Measurements from ENCODE around the gene ARSI. TPM values are rescaled to one million over a fixed set of nuclear protein-coding genes. Genes with fewer than 3 reads are reported as not detected.
A peak's percentile ranks its signal among the peaks of the same experiment; 100 is the strongest.
"Not testable (repeated sequence)": the region's sequence is repeated elsewhere in the genome, so short reads cannot be mapped to it uniquely, and the experiment has no call there.

ARSI gene
- total RNA-seq, 1 donor from 2014 or later = 0.65 TPM

DNA sequence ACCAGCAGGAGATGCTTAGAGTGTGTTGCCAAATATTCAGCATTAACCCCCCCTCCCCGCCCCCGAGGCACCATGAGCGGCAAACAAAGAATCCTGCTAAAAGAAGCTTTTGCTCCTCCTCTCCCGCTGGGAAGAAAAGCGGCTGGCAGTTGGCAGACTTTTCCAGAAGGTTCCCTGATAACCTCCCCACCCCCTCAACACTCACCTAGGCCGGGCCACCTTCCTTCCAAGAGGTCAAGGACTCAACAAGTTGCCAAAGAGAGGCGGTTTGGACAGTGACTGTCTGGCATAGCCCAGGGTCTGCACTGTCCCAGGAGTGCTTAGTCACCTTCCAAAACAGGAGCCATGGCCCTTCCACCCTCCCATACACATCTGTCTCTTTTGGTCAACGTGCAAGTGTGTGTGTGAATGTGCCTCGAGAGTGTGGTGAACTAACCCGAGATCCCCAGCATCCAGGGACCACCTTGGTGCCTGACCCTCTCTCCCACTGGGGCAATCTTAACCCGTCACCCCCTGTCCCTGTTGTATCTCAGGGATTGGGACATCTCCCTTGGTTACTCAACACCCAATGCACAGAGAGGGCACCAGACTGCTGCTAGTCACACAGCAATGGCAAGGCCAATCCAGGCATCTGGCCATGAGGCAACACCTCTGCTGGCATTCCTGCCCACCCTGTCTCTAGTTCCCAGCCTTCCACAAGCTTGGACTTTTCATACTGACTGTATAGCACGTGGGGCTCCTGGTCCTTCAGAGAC, 32.0 kb downstream of the ARSI start:
- DNase-seq (ENCODE audit: low spot score) = no peak

DNA sequence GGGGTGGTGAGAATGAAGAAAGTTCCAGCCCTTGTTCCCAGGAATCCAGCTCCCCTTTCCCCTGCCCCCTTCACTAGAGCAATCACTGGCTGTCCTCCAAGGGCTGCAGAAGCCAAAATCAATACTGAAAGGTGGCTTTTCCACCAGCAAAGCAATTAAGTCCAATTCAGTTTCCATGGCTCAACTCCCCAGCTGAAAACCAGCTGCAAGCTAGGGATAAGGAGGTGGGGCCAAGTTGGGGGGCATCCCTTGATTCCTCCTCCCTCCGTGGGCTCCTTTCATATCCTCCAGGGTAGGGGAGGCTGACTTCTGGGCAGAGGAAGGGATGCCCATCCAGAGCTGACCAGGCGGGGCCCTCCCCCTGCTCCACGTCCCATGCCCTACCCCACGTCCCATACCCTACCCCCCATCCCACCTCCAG, 35.8 kb downstream of the ARSI start:
- no peak for DNase-seq (ENCODE audit: low spot score)

DNA sequence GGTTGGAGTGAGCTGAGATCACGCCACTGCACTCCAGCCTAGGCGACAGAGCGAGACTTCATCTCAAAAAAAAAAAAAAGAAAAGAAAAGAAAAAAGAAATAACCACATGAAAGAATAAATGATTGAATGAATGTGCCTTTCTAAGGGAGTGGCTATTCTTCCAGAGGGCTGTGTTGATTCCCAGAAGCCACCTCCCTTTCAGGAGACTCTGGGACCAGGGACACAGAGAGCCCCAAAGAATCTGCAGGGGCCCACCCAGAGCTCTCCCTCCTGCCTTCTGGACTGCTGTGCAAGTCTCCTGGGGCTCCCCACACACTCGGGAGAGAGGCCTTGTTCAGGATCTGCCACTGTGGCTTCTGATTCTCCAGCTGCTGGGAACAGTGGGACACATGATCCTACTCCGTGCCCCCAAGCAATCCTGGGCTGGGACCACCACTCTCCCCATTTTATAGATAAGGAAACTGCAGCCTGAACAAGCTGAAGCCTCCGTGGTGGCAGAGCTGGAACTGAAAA, 36.8 kb downstream of the ARSI start:
- DNase-seq (ENCODE audit: low spot score) = no peak

DNA sequence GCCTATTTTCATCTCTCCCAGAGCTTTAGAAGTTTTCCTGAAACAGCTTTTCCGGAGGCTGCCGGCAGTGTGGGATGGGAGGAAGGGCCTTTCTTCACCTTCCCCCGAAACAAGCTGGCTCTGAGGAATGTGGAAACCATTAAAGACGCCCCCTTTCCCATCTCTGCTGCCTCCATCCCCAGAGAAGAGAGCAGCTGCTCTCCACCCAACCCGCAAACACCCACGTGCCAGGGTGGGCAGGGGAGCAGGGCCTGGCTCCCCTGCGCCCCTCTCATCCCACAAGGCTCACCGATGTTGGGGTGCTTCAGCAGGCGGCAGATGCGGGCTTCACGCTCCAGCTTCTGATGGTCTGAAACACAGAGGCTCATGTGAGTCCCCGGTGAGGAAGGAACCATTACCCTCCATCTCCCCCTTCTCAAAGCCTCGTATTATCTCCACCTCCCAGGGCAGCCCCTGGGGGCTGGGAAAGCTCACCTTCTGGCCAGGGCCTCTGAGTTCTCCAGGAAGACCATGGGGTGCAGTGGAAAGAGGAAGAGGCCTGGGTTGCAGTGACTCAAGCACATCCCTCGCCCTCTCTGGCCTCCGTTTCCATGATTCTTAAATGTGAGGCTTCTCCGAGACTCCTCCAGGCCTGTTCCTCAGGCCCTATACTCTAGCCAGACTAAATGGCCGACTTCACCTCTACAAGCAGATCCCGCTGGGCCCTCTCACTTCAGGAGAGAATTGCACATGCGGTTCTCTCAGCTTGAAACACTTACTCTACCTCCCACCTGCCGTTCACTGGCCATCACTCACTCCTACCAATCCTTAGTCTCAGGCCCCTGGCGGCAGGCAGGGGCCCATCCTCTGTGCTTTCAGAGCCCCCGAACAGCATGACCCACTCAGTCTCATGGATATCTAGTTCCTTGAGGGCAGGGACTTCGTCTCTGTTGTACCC, 37.8 kb downstream of the ARSI start:
- no peak for DNase-seq (ENCODE audit: low spot score)

DNA sequence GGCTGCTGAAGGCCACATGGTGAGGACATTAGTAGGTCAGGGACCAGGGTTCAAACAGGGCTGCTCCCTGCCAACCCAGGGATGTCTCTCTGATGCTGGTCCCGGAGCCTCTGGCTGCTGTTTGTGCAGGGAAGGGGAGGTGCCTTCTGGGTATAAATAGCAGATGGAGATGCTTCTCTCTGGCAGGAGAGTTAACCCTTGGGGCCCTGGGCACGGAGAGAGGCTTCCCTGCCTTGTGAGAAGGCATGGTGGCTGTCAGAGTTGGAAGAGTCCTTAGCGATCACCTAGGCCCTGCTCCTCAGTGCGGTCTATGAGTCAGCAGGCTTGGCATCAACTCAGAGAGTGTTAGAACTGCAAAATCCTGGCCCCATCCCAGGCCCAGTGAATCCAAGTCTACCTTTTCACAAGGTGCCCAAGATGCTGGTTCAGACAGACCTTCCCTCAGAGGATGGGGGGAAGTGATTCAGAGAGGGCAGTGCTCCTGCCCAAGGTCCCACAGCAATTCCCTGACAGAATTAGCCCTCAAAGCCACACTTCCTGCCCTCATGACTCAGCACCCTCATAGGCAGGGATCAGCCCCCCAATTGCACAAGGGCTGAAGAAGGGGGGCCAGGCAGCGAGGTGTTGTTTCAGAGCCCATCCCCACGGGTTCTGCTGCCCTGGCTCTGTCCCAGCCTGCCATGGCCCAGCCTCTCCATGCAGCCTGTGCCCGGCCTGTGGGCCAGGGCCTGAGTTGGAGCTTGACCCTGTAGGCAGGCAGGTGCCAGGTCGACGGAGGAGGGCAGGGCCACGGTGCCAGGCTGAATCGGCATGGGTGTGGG, 38.7 kb downstream of the ARSI start:
- peak; percentile 58 for DNase-seq (ENCODE audit: low spot score)

DNA sequence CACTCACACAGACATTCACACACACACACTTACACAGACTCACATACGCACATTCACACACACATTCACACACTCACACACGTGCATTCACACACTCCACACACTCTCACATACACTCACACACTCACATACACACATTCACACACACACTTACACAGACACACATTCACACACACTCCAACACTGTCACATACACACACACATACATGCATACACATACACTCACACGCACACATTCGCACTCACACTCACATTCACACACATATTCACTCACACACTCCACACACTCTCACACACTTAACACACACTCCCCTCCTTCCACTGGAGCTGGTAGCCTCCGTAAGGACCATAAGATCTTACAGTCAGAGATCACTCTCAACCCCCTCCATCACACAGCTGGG, 39.3 kb downstream of the ARSI start:
- DNase-seq (ENCODE audit: low spot score) = no peak

DNA sequence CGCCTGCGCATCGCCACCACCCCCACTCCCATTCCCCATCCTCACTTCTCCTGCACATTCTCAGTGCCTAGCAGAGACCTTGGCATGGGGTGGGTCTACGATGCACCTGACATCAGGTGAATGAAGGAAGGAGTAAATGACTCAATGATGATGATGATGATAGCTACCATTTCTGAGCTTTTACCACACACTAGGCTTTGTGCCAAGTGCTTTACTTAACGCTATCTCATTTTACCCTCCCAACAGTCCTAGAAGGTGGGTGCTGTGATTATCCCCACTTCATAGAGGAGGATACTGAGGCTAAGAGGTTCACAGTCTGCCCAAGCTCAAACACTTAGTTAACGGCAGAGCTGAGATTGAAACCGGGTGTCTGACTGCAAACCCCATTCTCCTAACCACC, 40.2 kb downstream of the ARSI start:
- DNase-seq (ENCODE audit: low spot score) = no peak

DNA sequence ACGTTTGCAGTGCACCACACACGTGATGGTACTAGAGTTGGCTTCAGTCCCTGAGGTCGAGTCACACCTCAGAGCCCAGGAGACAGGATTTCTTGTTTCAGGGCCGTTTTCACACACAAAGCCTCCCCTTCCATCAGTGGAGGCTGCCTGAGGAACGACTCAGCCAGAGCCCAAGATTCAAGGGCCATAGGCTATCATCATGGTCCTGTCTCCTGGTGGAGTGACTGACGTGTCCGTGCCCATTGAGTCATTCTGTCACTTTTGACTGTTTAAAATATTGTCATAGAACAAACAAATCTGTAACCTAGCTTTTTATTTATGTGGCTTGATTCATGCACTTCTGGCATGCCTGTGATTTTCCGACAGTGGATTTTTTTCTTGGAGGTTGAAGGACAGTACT, 41.5 kb downstream of the ARSI start:
- no peak for DNase-seq (ENCODE audit: low spot score)

DNA sequence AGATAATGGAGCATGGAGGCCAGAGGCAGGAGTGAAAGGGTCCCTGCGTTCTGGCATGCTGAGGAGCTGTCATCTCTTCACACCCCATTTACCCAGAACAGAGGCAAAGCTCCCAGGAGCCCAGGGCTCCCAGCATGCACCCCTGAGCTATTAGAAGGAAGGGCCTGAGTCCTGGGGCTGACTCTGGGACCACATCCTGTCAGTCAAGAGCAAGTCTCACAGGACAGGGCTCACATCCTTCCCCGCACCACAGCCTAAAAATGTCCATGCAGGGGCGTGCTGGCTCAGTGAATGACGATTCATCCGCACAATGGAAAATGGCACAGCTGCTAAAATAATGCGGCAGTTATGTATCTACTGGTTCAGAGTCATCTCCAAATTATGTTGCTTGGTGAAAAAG, 44.6 kb downstream of the ARSI start:
- no peak for DNase-seq (ENCODE audit: low spot score)

DNA sequence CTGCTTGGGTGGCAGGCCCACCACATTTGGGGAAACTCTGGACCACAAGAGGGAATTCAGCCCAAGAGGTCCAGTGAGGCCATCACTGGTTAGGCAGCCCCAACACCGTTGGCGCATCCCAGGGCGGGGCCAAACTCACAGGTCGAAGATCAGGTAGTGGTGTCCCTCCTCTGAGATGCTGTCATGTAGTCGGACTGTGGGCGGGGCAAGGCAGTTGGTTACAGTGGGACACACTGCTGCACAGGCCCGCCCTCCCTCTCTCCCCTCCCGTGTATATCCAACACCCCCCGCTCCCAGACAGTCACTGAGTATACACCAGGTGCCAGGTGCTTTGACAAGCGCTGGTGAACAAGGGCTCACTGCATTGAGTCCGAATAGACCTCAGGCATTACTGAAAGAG, 45.3 kb downstream of the ARSI start:
- no peak for DNase-seq (ENCODE audit: low spot score)

DNA sequence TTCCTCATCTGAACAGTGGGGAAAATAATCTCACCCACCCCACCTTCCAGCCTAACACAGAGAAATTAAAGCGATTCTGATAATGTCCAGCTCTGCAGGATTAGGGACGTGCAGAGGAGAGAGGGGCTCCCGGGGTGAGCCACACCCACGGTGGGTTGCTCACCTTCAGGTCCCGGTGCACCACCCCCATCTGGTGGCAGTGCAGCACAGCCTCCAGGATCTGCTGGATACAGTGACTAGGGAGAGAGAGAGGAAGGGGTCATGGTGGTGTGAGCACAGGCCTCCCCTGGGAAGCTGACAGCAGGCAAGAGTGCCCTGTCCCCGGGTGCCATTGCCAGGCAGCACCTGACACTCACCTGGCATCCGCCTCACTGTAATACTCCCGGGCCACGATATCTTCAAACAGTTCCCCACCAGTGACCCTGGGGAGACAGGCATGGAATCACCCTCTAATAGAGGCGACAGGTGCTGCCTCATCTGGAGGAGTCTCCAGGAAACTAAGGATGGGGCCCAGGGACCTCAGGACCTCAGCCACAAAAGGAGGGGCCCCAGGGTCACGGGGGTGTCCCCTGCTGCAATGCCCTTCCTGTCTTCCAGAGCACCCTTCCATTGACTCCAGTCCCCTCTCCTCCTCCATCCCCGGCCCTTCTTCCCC, 46.2 kb downstream of the ARSI start:
- DNase-seq (ENCODE audit: low spot score) = no peak

DNA sequence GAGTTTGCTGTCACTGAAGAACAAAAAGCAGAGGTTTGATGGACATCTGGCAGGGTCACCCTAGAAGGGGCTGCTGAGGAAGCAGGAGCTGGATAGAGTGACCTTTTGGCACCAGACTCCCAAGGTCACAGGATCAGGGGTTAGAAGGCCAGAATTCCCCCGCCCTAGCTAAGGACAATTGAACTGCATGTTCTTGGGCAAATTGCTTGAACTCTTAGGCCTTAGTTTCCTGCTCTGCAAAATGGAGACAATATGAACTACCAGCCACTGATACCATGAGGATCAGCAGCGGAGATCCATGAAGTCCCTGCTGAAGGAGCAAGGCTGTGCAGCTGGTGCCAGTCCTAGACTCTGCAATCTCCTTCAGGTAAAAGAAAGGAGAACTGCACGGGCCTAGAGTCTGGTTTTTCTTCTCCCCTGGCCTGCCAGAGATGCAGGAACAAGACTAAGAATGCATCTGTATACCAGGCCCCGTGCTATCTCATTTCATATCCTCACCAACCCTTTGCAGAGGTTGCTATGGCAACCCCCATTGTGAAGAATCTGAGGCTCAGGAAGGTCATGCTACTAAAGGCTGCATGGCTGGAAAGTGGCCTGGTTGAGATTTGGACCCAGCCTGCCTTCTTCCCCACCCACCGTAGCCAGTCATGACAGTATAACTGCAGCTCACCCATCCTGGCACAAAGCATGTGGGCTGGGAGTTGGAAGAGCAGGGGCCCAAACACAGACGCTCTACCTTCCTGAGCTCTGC, 46.9 kb downstream of the ARSI start:
- no peak for DNase-seq (ENCODE audit: low spot score)

DNA sequence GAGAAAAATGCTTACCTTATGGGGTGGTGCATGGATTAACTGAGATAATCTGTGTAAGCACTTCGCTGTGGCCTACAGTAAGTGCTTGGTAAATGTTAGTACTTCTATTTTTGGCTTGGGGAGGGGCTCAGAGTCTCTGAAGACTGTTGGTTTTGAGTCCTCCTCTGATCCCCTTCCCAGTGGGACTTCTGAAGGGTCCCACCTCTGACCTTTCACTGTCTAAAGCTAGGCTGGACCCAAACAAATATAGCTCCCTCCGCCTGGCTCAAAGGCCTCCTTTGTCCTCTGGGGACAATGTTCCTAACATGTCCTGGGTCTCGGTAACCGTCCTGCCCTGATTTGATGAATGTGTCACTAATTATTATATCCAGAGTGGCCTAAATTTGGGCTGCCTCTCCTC, 47.9 kb downstream of the ARSI start:
- DNase-seq (ENCODE audit: low spot score) = no peak

DNA sequence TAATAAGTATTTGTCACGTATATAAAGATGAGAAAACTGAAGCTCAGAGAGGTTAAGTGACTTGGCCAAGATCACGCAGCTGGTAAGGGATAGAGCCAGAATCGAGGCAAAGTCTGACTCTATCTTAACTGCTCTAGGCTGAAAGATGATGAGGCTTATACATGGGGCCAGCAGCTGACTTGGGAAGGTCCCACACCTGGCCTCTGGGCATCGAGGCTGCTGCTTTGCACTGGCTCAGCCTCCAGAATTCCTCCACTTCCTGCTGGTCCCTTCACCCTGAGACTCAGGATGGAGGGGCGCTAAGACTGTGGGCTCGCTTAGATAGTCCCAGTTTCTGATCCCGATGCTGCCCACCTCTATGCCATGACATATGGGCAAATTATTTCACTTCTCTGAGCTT, 48.3 kb downstream of the ARSI start:
- no peak for DNase-seq (ENCODE audit: low spot score)

DNA sequence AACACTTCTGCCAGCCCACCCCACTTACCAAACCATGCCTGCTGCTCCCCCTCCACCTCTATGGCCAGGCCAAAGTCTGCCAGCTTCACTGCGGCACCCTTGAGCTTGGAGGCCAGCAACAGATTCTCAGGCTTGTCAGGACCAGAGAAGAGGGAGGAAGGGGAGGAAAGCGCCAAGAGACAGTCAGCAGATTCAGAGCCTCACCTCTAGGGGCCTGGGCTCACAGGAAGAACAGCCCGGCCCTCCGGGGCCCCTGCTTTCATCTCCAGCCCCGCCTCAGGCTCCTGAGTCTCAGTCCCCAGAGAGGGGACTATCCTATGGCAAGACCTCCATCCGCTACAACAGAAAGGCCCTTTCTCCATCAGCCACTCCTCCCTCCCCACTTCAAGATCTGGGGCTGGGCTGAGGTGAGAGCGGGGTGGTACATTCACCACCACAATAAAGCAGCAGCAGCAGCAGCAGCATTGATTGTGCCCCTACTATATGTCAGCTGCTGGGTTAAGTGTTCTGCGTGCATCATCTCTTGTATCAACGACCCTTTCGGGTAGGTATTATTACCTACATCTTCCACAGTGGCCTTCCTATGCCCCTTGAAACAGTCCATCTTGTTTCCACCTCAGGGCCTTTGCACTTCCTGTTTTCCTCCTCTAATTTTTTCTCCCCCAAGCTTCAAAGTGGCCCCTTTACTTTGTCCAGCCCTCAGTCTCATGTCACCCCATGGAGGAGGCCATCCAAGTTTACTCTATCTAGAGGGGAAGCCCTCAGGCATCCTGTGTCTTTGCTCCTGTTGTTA, 49.1 kb downstream of the ARSI start:
- no peak for DNase-seq (ENCODE audit: low spot score)

DNA sequence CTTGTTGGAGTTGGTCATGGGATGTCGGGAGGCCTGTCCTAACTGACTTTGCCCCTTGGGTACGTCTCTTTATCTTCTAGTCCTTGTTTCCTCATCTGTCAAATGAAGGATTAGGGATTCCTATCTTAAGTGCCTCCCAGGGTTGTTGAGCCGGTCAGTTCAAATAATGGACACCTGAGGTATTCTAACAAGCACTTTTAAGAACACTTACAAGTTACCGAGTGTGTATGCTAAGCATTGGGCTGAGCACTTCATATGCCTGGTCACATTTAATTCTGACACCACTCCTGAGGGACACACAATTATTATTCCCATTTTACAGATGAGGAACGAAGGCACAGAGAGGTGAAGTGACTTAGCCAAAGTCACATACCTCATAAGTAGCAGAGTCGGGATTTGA, 50.2 kb downstream of the ARSI start:
- DNase-seq (ENCODE audit: low spot score) = no peak

DNA sequence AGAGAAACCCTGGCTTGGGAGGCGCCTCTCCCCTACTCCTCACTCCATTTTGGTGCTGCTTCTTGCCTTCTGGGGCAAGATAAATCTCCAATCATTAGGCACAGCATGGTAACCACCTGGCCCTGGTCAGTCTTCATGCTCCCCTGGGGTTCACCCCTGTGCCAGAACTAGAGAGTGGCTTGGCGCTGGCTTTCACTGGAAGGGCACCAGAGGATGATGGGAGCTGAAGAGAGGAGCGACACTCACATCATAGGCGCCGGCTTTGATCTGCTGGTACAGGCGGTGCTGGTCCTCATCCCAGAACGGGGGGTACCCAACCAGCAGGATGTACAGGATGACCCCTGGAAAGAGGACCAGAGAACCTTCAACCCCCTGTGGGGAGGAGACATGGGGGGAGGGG, 51.2 kb downstream of the ARSI start:
- DNase-seq (ENCODE audit: low spot score) = no peak

DNA sequence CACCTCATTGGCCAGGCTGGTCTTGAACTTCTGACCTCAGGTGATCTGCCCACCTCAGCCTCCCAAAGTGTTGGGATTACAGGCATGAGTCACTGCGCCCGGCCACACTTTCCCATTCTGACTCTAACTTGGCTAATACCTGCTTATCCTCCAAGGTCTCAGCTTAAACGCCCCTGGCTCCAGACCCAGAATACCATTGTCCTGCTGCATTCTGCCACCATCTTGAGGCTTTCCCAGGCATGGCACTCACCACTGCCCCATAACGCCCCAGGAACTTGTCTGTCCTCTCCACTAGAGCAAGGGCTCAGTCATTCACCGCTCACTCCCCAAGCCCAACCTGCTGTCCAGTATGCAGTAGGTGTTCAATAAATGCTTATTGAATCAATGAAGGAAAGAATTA, 53.0 kb downstream of the ARSI start:
- DNase-seq (ENCODE audit: low spot score) = no peak

DNA sequence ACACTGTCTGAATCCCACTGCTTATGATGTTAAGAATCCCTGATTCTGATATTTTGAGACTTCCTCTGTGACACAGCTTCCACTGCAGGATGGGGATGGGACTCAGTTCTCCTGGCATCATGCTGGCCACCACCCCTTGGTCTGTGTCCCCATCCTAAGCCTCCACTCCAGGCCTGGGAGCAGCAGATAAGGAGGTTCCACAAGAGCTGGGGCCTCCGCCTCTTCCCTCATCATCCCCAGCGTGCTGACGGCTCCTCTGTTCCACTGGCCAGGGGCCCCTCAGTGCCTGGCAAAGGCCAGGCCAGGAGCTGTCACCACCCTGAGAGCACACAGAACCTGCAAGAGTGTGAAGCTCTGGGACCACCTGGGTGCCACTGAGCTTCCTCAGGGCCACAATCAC, 53.8 kb downstream of the ARSI start:
- no peak for DNase-seq (ENCODE audit: low spot score)

DNA sequence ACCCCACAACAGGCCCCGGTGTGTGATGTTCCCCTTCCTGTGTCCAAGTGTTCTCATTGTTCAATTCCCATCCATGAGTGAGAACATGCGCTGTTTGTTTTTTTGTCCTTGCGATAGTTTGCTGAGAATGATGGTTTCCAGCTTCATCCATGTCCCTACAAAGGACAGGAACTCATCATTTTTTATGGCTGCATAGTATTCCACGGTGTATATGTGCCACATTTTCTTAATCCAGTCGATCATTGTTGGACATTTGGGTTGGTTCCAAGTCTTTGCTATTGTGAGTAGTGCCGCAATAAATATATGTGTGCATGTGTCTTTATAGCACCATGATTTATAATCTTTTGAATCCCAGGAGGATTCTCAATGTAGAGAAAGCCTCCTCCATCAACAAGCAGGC, 54.2 kb downstream of the ARSI start:
- DNase-seq (ENCODE audit: low spot score) = not testable (repeated sequence)

Data from ureter (tissue), 1 donor.